HepG2 (cell line): ENCODE results near the gene GPATCH8. TPM values are rescaled to one million over a fixed set of nuclear protein-coding genes. Genes with fewer than 3 reads are reported as not detected.

Experiments used
- ARNT2 ChIP-seq: sonication (generic); formaldehyde crosslinking; IDR thresholded peaks from 2 replicates; pipeline ENCODE4 v1.8.0; 2022; ENCODE audit warnings: mild to moderate bottlenecking, low read depth, missing genetic modification reagents, moderate library complexity
- BCLAF1 ChIP-seq: fragments of 450-650 bp; IDR thresholded peaks from 2 replicates; pipeline ENCODE4 v1.6.1; 2017; ENCODE audit warnings: mild to moderate bottlenecking
- BRD4 ChIP-seq: sonication (generic); formaldehyde crosslinking; IDR thresholded peaks from 2 replicates; pipeline ENCODE4 v1.4.0; 2020; ENCODE audit warnings: missing genetic modification reagents
- CBX2 ChIP-seq, 2 experiments: fragments of 200-600 bp in 1 of 2; sonication (generic); formaldehyde crosslinking in 1 of 2; IDR thresholded peaks; 2 replicates each; pipeline versions ENCODE4 v1.7.0 to v1.8.1; 2018 to 2022; ENCODE audit warnings: low read depth in 2 of 2, low read length in 1 of 2, mild to moderate bottlenecking in 1 of 2, missing genetic modification reagents in 1 of 2
- ELF4 ChIP-seq: sonication (generic); formaldehyde crosslinking; IDR thresholded peaks from 2 replicates; pipeline ENCODE4 v1.5.0; 2020; ENCODE audit warnings: missing genetic modification reagents, mild to moderate bottlenecking, moderate library complexity, borderline replicate concordance
- JDP2 ChIP-seq: sonication (generic); formaldehyde crosslinking; IDR thresholded peaks from 2 replicates; pipeline ENCODE4 v1.8.1; 2022; ENCODE audit warnings: missing genetic modification reagents, borderline replicate concordance
- MXD1 ChIP-seq: sonication (generic); formaldehyde crosslinking; IDR thresholded peaks from 2 replicates; pipeline ENCODE4 v1.4.0; 2020; ENCODE audit warnings: mild to moderate bottlenecking, missing genetic modification reagents
- PBX2 ChIP-seq: IDR thresholded peaks from 2 replicates; pipeline ENCODE4 v1.6.1; 2016; ENCODE audit warnings: control low read depth
- PHF5A ChIP-seq: IDR thresholded peaks from one replicate; pipeline ENCODE4 v1.6.1; 2018; ENCODE audit warnings: low read depth, missing genetic modification reagents; ENCODE audit not compliant: unreplicated experiment
- RBM39 ChIP-seq: fragments of 200-400 bp; formaldehyde crosslinking; IDR thresholded peaks from one replicate; pipeline ENCODE4 v1.6.1; 2018; ENCODE audit warnings: antibody characterized with exemption, mild to moderate bottlenecking, low read depth, low read length; ENCODE audit not compliant: poor library complexity, severe bottlenecking
- SETDB1 ChIP-seq: sonication (generic); formaldehyde crosslinking; IDR thresholded peaks from 2 replicates; pipeline ENCODE4 v1.5.1; 2020; ENCODE audit warnings: missing genetic modification reagents, mild to moderate bottlenecking, borderline replicate concordance
- SMAD3 ChIP-seq: sonication (generic); formaldehyde crosslinking; IDR thresholded peaks from 2 replicates; pipeline ENCODE4 v1.4.0; 2020; ENCODE audit warnings: missing genetic modification reagents
- TFE3 ChIP-seq: IDR thresholded peaks from 2 replicates; pipeline ENCODE4 v1.6.1; 2016
- TP53 ChIP-seq: sonication (generic); formaldehyde crosslinking; conservative IDR thresholded peaks from 2 replicates; pipeline ENCODE4 v1.4.0; 2020; ENCODE audit warnings: missing genetic modification reagents
- U2AF2 ChIP-seq: fragments of 200-400 bp; formaldehyde crosslinking; IDR thresholded peaks from 2 replicates; pipeline ENCODE4 v1.6.1; 2017; ENCODE audit warnings: low read depth, mild to moderate bottlenecking, low read length
- ZMYM2 ChIP-seq: sonication (generic); formaldehyde crosslinking; IDR thresholded peaks from 2 replicates; pipeline ENCODE4 v1.8.0; 2022; ENCODE audit warnings: mild to moderate bottlenecking, missing genetic modification reagents
- ZNF207 ChIP-seq: fragments of 450-650 bp; IDR thresholded peaks from 2 replicates; pipeline ENCODE4 v1.6.1; 2016; ENCODE audit warnings: antibody characterized with exemption, borderline replicate concordance
- ZNF292 ChIP-seq: sonication (generic); formaldehyde crosslinking; IDR thresholded peaks from 2 replicates; pipeline ENCODE4 v1.8.1; 2022; ENCODE audit warnings: mild to moderate bottlenecking, low read depth, missing genetic modification reagents, borderline replicate concordance
- ZNF367 ChIP-seq: sonication (generic); formaldehyde crosslinking; IDR thresholded peaks from 2 replicates; pipeline ENCODE4 v1.4.0; 2020; ENCODE audit warnings: missing genetic modification reagents, borderline replicate concordance
- ZNF446 ChIP-seq: sonication (generic); formaldehyde crosslinking; IDR thresholded peaks from 2 replicates; pipeline ENCODE4 v1.5.0; 2020; ENCODE audit warnings: mild to moderate bottlenecking, missing genetic modification reagents
- ZNF563 ChIP-seq: sonication (generic); formaldehyde crosslinking; IDR thresholded peaks from 2 replicates; pipeline ENCODE4 v1.8.0; 2022; ENCODE audit warnings: mild to moderate bottlenecking, moderate library complexity, missing genetic modification reagents
- ZNF614 ChIP-seq: IDR thresholded peaks from 2 replicates; pipeline ENCODE4 v1.6.1; 2018; ENCODE audit warnings: missing biosample characterization, missing genetic modification reagents, inconsistent platforms, borderline replicate concordance
- ZNF616 ChIP-seq: sonication (generic); formaldehyde crosslinking; IDR thresholded peaks from 2 replicates; pipeline ENCODE4 v1.5.0; 2020; ENCODE audit warnings: low read depth, mild to moderate bottlenecking, missing genetic modification reagents
- ZNF782 ChIP-seq: sonication (generic); formaldehyde crosslinking; IDR thresholded peaks from 2 replicates; pipeline ENCODE4 v1.4.0; 2020; ENCODE audit warnings: missing genetic modification reagents, mild to moderate bottlenecking, borderline replicate concordance
- ZNF879 ChIP-seq: sonication (generic); formaldehyde crosslinking; IDR thresholded peaks from 2 replicates; pipeline ENCODE4 v1.8.1; 2023; ENCODE audit warnings: missing genetic modification reagents
- polyA plus RNA-seq, 8 experiments: library from polyadenylated mRNA; depleted of rRNA in 3 of 8; stranded (reverse) in 7 of 8; unstranded in 1 of 8; fragments of >200 nt; fragmentation: Illumina TruSeq in 4 of 8; extraction: Trizol in 4 of 8; gene quantifications; 2 replicates each; pipeline versions ENCODE4 v1.2.1 to v1.2.3, GENCODE V29; 2011 to 2016; ENCODE audit warnings: low read depth in 4 of 8, missing spikeins in 1 of 8, mixed read lengths in 1 of 8; ENCODE audit not compliant: insufficient read depth in 1 of 8
- total RNA-seq, 5 experiments: library from RNA; depleted of rRNA; stranded (reverse); fragments of >200 nt; fragmentation: Illumina TruSeq; extraction: Trizol; gene quantifications; 2 replicates each; pipeline ENCODE4 v1.2.3, GENCODE V29; 2016; ENCODE audit warnings: low read depth in 1 of 5

GPATCH8 gene
- total and polyA plus RNA-seq, 2 of the 13 experiments (the other 11 are each of a cell fraction or from before 2014, with no cell fraction given) = 20.7 to 21.5 TPM

GRCh38 chr17:44533533-44534246, 30.5 kb upstream of the GPATCH8 start (continued):
- TF ChIP-seq PBX2 (CRISPR knock-in tag) (no peak), ZNF367 (CRISPR knock-in tag) (no peak; the same call in 1 of the 2 replicates), SETDB1 (CRISPR knock-in tag) (no peak), JDP2 (CRISPR knock-in tag) (no peak), ARNT2 (CRISPR knock-in tag) (no peak), ZNF446 (no peak), ELF4 (CRISPR knock-in tag) (no peak), SMAD3 (CRISPR knock-in tag) (no peak), BRD4 (CRISPR knock-in tag) (no peak), TFE3 (CRISPR knock-in tag) (peak; percentile 54), ZNF207 (no peak), ZNF614 (CRISPR knock-in tag) (peak; percentile 25; the same call in 1 of the 2 replicates), ZNF563 (CRISPR knock-in tag) (no peak), MXD1 (0 out of 2 replicates have a peak, but pooled peaks have one; percentile 36), BCLAF1 (no peak), PHF5A (CRISPR knock-in tag) (peak; percentile 48), ZNF292 (CRISPR knock-in tag) (peak; percentile 43; the same call in 1 of the 2 replicates), TP53 (CRISPR knock-in tag) (no peak), CBX2 (IDR thresholded peaks at IDR 0.05; ENCODE audit: low read depth, low read length) (no peak), CBX2 (CRISPR knock-in tag; IDR thresholded peaks at IDR 0.05; ENCODE audit: low read depth) (no peak), ZNF782 (0 out of 2 replicates have a peak, but pooled peaks have one; percentile 43), ZNF879 (CRISPR knock-in tag) (no peak), U2AF2 (no peak), ZMYM2 (CRISPR knock-in tag) (no peak), ZNF616 (CRISPR knock-in tag) (no peak), RBM39 (no peak)
